K562 (cell line): Measurements from ENCODE around the gene ZNF18. TPM values are rescaled to one million over a fixed set of nuclear protein-coding genes. Genes with fewer than 3 reads are reported as not detected.

Experiments used
- HIVEP1 ChIP-seq: fragments of 250-450 bp; sonication (Bioruptor Pico); IDR thresholded peaks from 2 replicates; pipeline ENCODE4 v1.4.0; 2020; ENCODE audit warnings: mild to moderate bottlenecking
- REST ChIP-seq, 2 experiments: fragments of 450-650 bp; formaldehyde crosslinking in 1 of 2; IDR thresholded peaks; 2 replicates each; pipeline versions ENCODE4 v1.4.0 to v1.6.1; 2014 to 2020; ENCODE audit warnings: mild to moderate bottlenecking in 2 of 2, borderline replicate concordance in 1 of 2, low read depth in 1 of 2
- SMARCA5 ChIP-seq: fragments of 450-650 bp; IDR thresholded peaks from 2 replicates; pipeline ENCODE4 v1.6.1; 2016
- SMC3 ChIP-seq: conservative IDR thresholded peaks from 2 replicates; pipeline ENCODE4 v1.6.1; 2011; ENCODE audit warnings: low read depth, low read length, improper control_type of control experiment; ENCODE audit not compliant: insufficient read depth
- polyA plus RNA-seq, 8 experiments: library from polyadenylated mRNA; depleted of rRNA in 4 of 8; stranded (reverse) in 5 of 8; unstranded in 3 of 8; fragments of >200 nt; fragmentation: Nextera tagmentation in 2 of 8; fragmentation: Illumina TruSeq in 1 of 8; extraction: Ambion mirVana in 2 of 8; extraction: Trizol in 1 of 8; gene quantifications; 2 replicates each; pipeline versions ENCODE4 v1.2.1 to v1.2.3, GENCODE V29; 2011 to 2014; ENCODE audit warnings: inconsistent platforms in 1 of 8, missing spikeins in 1 of 8
- total RNA-seq, 7 experiments: library from RNA; depleted of rRNA in 6 of 7; stranded (reverse); fragments of >200 nt in 6 of 7; fragmentation: Illumina TruSeq in 2 of 7; extraction: Trizol in 2 of 7; gene quantifications; 2 replicates each; pipeline versions ENCODE4 v1.2.1 to v1.2.3, GENCODE V29; 2011 to 2021; ENCODE audit warnings: low replicate concordance in 1 of 7

The ZNF18 gene
- total and polyA plus RNA-seq, 9 of the 15 experiments (the other 6 are each of a cell fraction or from before 2014, with no cell fraction given), result 1.1 to 5.0 (median 3.4) TPM

GRCh38 chr17:11935734-11936406 lies 61.4 kb downstream of the ZNF18 start (continued):
- TF ChIP-seq REST (IDR thresholded peaks at IDR 0.05; ENCODE audit: borderline replicate concordance) (peak; percentile 74), REST (CRISPR knock-in tag; IDR thresholded peaks at IDR 0.05; ENCODE audit: low read depth) (no peak), HIVEP1 (no peak), SMARCA5 (no peak), SMC3 (peak; percentile 83)
